Measurements from ENCODE around the gene SLC4A7.
A peak's percentile ranks its signal among the peaks of the same experiment; 100 is the strongest.

Gene SLC4A7

DNA sequence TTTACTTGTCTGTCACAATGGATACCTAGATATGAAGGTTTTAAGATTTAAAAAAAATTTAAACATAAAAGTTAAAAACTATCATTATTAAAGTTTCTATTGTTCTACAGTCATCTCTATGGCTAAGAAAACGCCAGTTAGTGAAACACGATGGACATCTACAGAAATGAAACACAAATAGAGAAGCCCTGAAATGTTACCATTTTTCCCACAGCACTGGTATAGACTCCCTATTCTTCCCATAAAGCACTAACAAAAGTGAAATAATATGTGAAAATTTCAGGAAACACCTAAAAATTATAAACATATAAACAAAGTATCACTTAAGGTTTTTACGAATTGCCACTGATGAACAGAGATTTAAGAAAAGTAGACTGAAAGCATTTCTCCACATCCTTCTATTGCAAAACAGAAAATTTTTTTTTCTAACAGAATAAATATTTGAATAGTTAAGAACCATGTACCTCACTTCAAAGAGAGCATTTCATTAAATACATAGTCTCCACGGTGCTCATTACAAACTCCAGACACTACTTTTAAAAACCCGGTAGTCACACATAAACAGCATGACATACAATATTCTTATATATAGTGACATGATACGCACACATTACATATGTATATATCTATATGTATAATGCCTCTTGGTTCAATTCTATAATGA, 107.9 kb downstream of the SLC4A7 start:
- TF ChIP-seq, protein P1, sequence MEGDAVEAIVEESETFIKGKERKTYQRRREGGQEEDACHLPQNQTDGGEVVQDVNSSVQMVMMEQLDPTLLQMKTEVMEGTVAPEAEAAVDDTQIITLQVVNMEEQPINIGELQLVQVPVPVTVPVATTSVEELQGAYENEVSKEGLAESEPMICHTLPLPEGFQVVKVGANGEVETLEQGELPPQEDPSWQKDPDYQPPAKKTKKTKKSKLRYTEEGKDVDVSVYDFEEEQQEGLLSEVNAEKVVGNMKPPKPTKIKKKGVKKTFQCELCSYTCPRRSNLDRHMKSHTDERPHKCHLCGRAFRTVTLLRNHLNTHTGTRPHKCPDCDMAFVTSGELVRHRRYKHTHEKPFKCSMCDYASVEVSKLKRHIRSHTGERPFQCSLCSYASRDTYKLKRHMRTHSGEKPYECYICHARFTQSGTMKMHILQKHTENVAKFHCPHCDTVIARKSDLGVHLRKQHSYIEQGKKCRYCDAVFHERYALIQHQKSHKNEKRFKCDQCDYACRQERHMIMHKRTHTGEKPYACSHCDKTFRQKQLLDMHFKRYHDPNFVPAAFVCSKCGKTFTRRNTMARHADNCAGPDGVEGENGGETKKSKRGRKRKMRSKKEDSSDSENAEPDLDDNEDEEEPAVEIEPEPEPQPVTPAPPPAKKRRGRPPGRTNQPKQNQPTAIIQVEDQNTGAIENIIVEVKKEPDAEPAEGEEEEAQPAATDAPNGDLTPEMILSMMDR (conservative IDR thresholded peaks at IDR 0.05; ENCODE audit: low read length) = no peak
- no peak for TF ChIP-seq EZH2phosphoT487 (IDR thresholded peaks at IDR 0.05; ENCODE audit: borderline replicate concordance)
- Histone ChIP-seq H2AFZ (ENCODE audit: low read length) (no peak overlapping the region), H3K4me2 (ENCODE audit: low read depth, low read length, poor library complexity, severe bottlenecking) (no peak overlapping the region), H3K9me2 (replicated peaks; ENCODE audit: low read depth, low read length) (no peaks in the 10 kb centered on the region), H3K4me3 (ENCODE audit: low read length, poor library complexity, severe bottlenecking) (no peak overlapping the region), H3K27me3 (ENCODE audit: insufficient read depth, low read length, poor library complexity, severe bottlenecking) (no peaks in the 10 kb centered on the region), H3K4me1 (ENCODE audit: insufficient read depth, low read length, poor library complexity, severe bottlenecking) (no peaks in the 10 kb centered on the region), H3K9ac (ENCODE audit: low read depth, low read length, poor library complexity, severe bottlenecking) (no peak overlapping the region), H4K20me1 (ENCODE audit: insufficient read depth, low read length, poor library complexity, severe bottlenecking) (no peaks in the 10 kb centered on the region), H3K79me2 (ENCODE audit: insufficient read depth, low read length) (no peaks in the 10 kb centered on the region), H3F3A (ENCODE audit: low read depth) (0 out of 2 replicates have a peak, but pooled peaks cover 6% of the 10 kb centered on the region), H3K36me3 (ENCODE audit: insufficient read depth, low read length) (peaks cover 18% of the 10 kb centered on the region; the same call in 1 of the 2 replicates), H3K9me3 (ENCODE audit: insufficient read depth, low read depth, low read length) (no peaks in the 10 kb centered on the region)

DNA sequence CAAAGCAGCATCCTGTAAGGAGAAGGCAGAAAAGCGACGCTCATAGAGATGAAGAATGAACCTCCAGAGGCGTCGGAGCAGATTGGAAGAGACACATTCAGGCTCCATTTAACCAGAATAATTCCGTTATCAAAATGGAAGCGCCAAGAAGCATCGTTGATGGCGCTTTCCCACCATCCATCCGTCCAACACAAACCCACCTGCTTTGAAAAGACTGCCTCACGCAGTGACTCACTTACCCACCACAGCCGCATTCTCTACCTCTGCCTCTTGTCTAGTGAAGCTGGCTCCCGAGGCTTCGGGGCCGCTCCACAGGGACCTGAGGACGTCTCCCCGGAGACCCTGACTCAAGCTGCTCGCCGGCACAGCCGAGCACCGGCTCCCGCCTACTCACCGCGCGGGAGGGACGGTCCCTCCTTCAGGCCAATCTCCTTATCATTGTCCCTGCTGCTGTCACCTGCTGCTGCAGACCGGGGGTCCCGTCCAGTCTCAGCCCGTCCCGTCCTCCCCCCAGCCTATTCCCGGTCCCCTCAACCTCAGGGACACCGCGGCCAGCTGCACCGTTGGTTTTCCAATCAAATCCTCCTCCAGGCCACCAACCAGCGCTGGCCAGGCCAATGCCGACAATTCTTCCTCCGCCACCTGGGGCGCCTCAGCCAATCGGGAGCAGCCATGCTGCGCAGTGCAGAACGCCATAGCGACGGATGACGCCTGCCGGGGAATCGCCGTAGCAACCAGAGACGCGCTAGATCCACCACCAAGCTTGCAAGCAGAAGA, 115.2 kb downstream of the SLC4A7 start, which contains the start of gene NEK10:
Gene NEK10 (minus strand): TSS at position 553 of the 777 bp plus-strand sequence. CDS start 16,501 bp downstream, outside the sequence.
- Histone ChIP-seq H3K27me3 (ENCODE audit: insufficient read depth, low read length, poor library complexity, severe bottlenecking) (no peaks in the 10 kb centered on the region), H3K9me2 (replicated peaks; ENCODE audit: low read depth, low read length) (no peaks in the 10 kb centered on the region), H3F3A (ENCODE audit: low read depth) (0 out of 2 replicates have a peak, but pooled peaks cover 6% of the 10 kb centered on the region), H3K79me2 (ENCODE audit: insufficient read depth, low read length) (no peaks in the 10 kb centered on the region), H3K36me3 (ENCODE audit: insufficient read depth, low read length) (no peaks in the 10 kb centered on the region), H3K4me3 (ENCODE audit: low read length, poor library complexity, severe bottlenecking) (peak within 1 kb of the TSS; percentile 74), H2AFZ (ENCODE audit: low read length) (peak within 1 kb of the TSS; percentile 55), H3K9me3 (ENCODE audit: insufficient read depth, low read depth, low read length) (no peaks in the 10 kb centered on the region), H4K20me1 (ENCODE audit: insufficient read depth, low read length, poor library complexity, severe bottlenecking) (no peaks in the 10 kb centered on the region), H3K9ac (ENCODE audit: low read depth, low read length, poor library complexity, severe bottlenecking) (no peak within 1 kb of the TSS), H3K4me1 (ENCODE audit: insufficient read depth, low read length, poor library complexity, severe bottlenecking) (no peaks in the 10 kb centered on the region), H3K4me2 (ENCODE audit: low read depth, low read length, poor library complexity, severe bottlenecking) (peak within 1 kb of the TSS; percentile 65)
- TF ChIP-seq, protein P1 (conservative IDR thresholded peaks at IDR 0.05; ENCODE audit: low read length) = no peak
- TF ChIP-seq EZH2phosphoT487 (IDR thresholded peaks at IDR 0.05; ENCODE audit: borderline replicate concordance) = no peak

DNA sequence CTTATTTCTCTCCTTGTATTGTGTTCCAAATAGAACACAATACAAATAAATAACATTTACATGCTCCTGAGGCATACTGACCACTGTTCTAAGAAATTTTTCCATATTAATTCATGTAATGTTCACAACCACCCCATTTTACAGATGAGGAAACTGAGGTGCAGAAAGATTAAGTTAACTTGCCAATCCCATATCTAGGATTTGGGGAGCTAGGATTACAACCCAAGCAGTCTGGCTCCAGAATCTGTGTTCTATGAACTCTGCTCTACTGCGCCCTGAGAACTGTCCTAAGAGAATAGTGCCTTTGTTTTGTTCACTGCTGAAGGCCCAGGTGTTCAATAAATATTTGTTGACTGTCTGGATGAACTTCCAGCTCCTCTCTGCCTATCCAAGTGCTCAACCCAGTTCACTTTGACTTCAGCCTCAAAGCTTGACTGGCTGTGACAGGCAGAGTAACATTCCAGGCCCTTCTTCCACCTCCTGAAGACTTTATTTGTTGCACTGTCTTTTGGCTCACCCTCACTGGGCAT, 118.1 kb downstream of the SLC4A7 start:
- Histone ChIP-seq H3K4me2 (ENCODE audit: low read depth, low read length, poor library complexity, severe bottlenecking) (no peak overlapping the region), H2AFZ (ENCODE audit: low read length) (no peak overlapping the region), H3F3A (ENCODE audit: low read depth) (no peaks in the 10 kb centered on the region), H4K20me1 (ENCODE audit: insufficient read depth, low read length, poor library complexity, severe bottlenecking) (no peaks in the 10 kb centered on the region), H3K4me1 (ENCODE audit: insufficient read depth, low read length, poor library complexity, severe bottlenecking) (no peaks in the 10 kb centered on the region), H3K79me2 (ENCODE audit: insufficient read depth, low read length) (no peaks in the 10 kb centered on the region), H3K9me2 (replicated peaks; ENCODE audit: low read depth, low read length) (no peaks in the 10 kb centered on the region), H3K27me3 (ENCODE audit: insufficient read depth, low read length, poor library complexity, severe bottlenecking) (no peaks in the 10 kb centered on the region), H3K36me3 (ENCODE audit: insufficient read depth, low read length) (no peaks in the 10 kb centered on the region), H3K9me3 (ENCODE audit: insufficient read depth, low read depth, low read length) (no peaks in the 10 kb centered on the region), H3K9ac (ENCODE audit: low read depth, low read length, poor library complexity, severe bottlenecking) (no peak overlapping the region), H3K4me3 (ENCODE audit: low read length, poor library complexity, severe bottlenecking) (no peak overlapping the region)
- TF ChIP-seq, protein P1 (conservative IDR thresholded peaks at IDR 0.05; ENCODE audit: low read length) = no peak
- no peak for TF ChIP-seq EZH2phosphoT487 (IDR thresholded peaks at IDR 0.05; ENCODE audit: borderline replicate concordance)

All from Loucy (cell line).